WTC11 (cell line): ENCODE measurements around the gene KPNB1. TPM values are rescaled to one million over a fixed set of nuclear protein-coding genes. Genes with fewer than 3 reads are reported as not detected.

Experiments used
- ATAC-seq: fragments of 200-7000 bp; cut with Tn5 transposase; 2 replicates; pipeline ENCODE4 v1.10.0; 2021; ENCODE audit warnings: mild to moderate bottlenecking, moderate library complexity
- CTCF ChIA-PET: fragments of 300-600 bp; sonication (Branson Sonifier 250); formaldehyde crosslinking; loops from one replicate; lab custom pipeline; 2021; ENCODE audit warnings: antibody characterized with exemption; lab: Charles Lee
- POLR2A ChIA-PET: fragments of 350-600 bp; sonication (Branson Sonifier 250); formaldehyde crosslinking; loops from one replicate; lab custom pipeline; 2021; ENCODE audit warnings: antibody characterized with exemption; lab: Charles Lee
- DNase-seq: peaks from one replicate; pipeline ENCODE4 v3.0.0; 2021; ENCODE audit warnings: low spot score
- H3K27ac Mint-ChIP-seq: 2 replicates; pipeline ENCODE4 v1.8.0; 2021; ENCODE audit warnings: mixed read lengths
- H3K27me3 Mint-ChIP-seq: 2 replicates; pipeline ENCODE4 v1.8.0; 2021; ENCODE audit warnings: low read depth, mild to moderate bottlenecking, moderate library complexity, mixed read lengths
- H3K36me3 Mint-ChIP-seq: 2 replicates; pipeline ENCODE4 v1.8.0; 2021; ENCODE audit warnings: mixed read lengths
- H3K4me1 Mint-ChIP-seq: 2 replicates; pipeline ENCODE4 v1.8.0; 2022; ENCODE audit warnings: mixed read lengths
- H3K4me3 Mint-ChIP-seq: 2 replicates; pipeline ENCODE4 v1.8.0; 2021; ENCODE audit warnings: mild to moderate bottlenecking, moderate library complexity, mixed read lengths
- H3K9me3 Mint-ChIP-seq: 2 replicates; pipeline ENCODE4 v1.8.0; 2021; ENCODE audit warnings: mixed read lengths
- AR ChIP-seq: fragments of 250-450 bp; sonication (Bioruptor Pico); IDR thresholded peaks from 2 replicates; pipeline ENCODE4 v1.9.0; 2021; ENCODE audit warnings: mild to moderate bottlenecking
- ATF1 ChIP-seq: sonication (generic); formaldehyde crosslinking; IDR thresholded peaks from 2 replicates; pipeline ENCODE4 v1.8.1; 2023; ENCODE audit warnings: mild to moderate bottlenecking, moderate library complexity, missing genetic modification reagents
- CTCF ChIP-seq: fragments of 200-600 bp; IDR thresholded peaks from 2 replicates; pipeline ENCODE4 v1.8.0; 2022; ENCODE audit warnings: antibody characterized with exemption
- EMX1 ChIP-seq: fragments of 250-450 bp; sonication (Bioruptor Pico); IDR thresholded peaks from 2 replicates; pipeline ENCODE4 v1.8.0; 2021; ENCODE audit warnings: mild to moderate bottlenecking
- ETV6 ChIP-seq: sonication (generic); formaldehyde crosslinking; IDR thresholded peaks from 2 replicates; pipeline ENCODE4 v1.8.1; 2022; ENCODE audit warnings: mild to moderate bottlenecking, missing genetic modification reagents
- HMGXB4 ChIP-seq: sonication (generic); formaldehyde crosslinking; IDR thresholded peaks from 2 replicates; pipeline ENCODE4 v1.8.1; 2023; ENCODE audit warnings: mild to moderate bottlenecking, moderate library complexity, missing genetic modification reagents
- JAZF1 ChIP-seq: fragments of 250-450 bp; sonication (Bioruptor Pico); IDR thresholded peaks from 2 replicates; pipeline ENCODE4 v1.9.0; 2021; ENCODE audit warnings: moderate library complexity, mild to moderate bottlenecking, inconsistent platforms
- MXD4 ChIP-seq: fragments of 250-450 bp; sonication (Bioruptor Pico); IDR thresholded peaks from 2 replicates; pipeline ENCODE4 v1.8.0; 2021; ENCODE audit warnings: mild to moderate bottlenecking, moderate library complexity, borderline replicate concordance
- OVOL2 ChIP-seq: fragments of 250-450 bp; sonication (Bioruptor Pico); IDR thresholded peaks from 2 replicates; pipeline ENCODE4 v1.9.0; 2021; ENCODE audit warnings: mild to moderate bottlenecking, borderline replicate concordance
- PRRX2 ChIP-seq: fragments of 250-450 bp; sonication (Bioruptor Pico); IDR thresholded peaks from 2 replicates; pipeline ENCODE4 v1.8.0; 2021; ENCODE audit warnings: mild to moderate bottlenecking
- RELA ChIP-seq: sonication (generic); formaldehyde crosslinking; IDR thresholded peaks from 2 replicates; pipeline ENCODE4 v1.8.1; 2022; ENCODE audit warnings: missing genetic modification reagents, mild to moderate bottlenecking, borderline replicate concordance
- RORB ChIP-seq: fragments of 250-450 bp; sonication (Bioruptor Pico); IDR thresholded peaks from 2 replicates; pipeline ENCODE4 v1.9.0; 2021; ENCODE audit warnings: mild to moderate bottlenecking
- TCF7 ChIP-seq: sonication (generic); formaldehyde crosslinking; IDR thresholded peaks from 2 replicates; pipeline ENCODE4 v1.8.0; 2022; ENCODE audit warnings: mild to moderate bottlenecking, low read depth, missing genetic modification reagents, moderate library complexity
- TEAD4 ChIP-seq: sonication (generic); formaldehyde crosslinking; IDR thresholded peaks from 2 replicates; pipeline ENCODE4 v1.8.0; 2022; ENCODE audit warnings: mild to moderate bottlenecking, missing genetic modification reagents
- USF1 ChIP-seq: sonication (generic); formaldehyde crosslinking; IDR thresholded peaks from 2 replicates; pipeline ENCODE4 v1.8.0; 2022; ENCODE audit warnings: mild to moderate bottlenecking, missing genetic modification reagents
- ZNF121 ChIP-seq: sonication (generic); formaldehyde crosslinking; IDR thresholded peaks from 2 replicates; pipeline ENCODE4 v1.8.0; 2023; ENCODE audit warnings: missing genetic modification reagents
- ZNF232 ChIP-seq: sonication (generic); formaldehyde crosslinking; IDR thresholded peaks from 2 replicates; pipeline ENCODE4 v1.8.0; 2022; ENCODE audit warnings: mild to moderate bottlenecking, missing genetic modification reagents
- ZNF263 ChIP-seq: sonication (generic); formaldehyde crosslinking; IDR thresholded peaks from 2 replicates; pipeline ENCODE4 v1.8.1; 2022; ENCODE audit warnings: low read depth, mild to moderate bottlenecking, moderate library complexity, missing genetic modification reagents
- ZNF532 ChIP-seq: fragments of 250-450 bp; sonication (Bioruptor Pico); IDR thresholded peaks from 2 replicates; pipeline ENCODE4 v1.9.0; 2021; ENCODE audit warnings: mild to moderate bottlenecking, borderline replicate concordance
- total RNA-seq: library from RNA; stranded (reverse); gene quantifications from 3 replicates; pipeline ENCODE4 v1.2.3, GENCODE V29; 2021
- TF ChIP-seq, protein P1 (sequence below): sonication (generic); formaldehyde crosslinking; conservative IDR thresholded peaks from 2 replicates; pipeline ENCODE4 v1.8.1; 2022; ENCODE audit warnings: mild to moderate bottlenecking, missing genetic modification reagents
- TF ChIP-seq, protein P2 (sequence below): sonication (generic); formaldehyde crosslinking; IDR thresholded peaks from 2 replicates; pipeline ENCODE4 v1.8.0; 2023; ENCODE audit warnings: missing genetic modification reagents
- TF ChIP-seq, protein P3 (sequence below): fragments of 250-450 bp; sonication (Bioruptor Pico); IDR thresholded peaks from 2 replicates; pipeline ENCODE4 v1.9.0; 2021; ENCODE audit warnings: mild to moderate bottlenecking
- TF ChIP-seq, protein P4 (sequence below): sonication (generic); formaldehyde crosslinking; IDR thresholded peaks from 2 replicates; pipeline ENCODE4 v1.8.1; 2023; ENCODE audit warnings: mild to moderate bottlenecking, missing genetic modification reagents, moderate library complexity

The KPNB1 gene
- total RNA-seq, 1 experiment from 2014 or later, result 506 TPM

DNA sequence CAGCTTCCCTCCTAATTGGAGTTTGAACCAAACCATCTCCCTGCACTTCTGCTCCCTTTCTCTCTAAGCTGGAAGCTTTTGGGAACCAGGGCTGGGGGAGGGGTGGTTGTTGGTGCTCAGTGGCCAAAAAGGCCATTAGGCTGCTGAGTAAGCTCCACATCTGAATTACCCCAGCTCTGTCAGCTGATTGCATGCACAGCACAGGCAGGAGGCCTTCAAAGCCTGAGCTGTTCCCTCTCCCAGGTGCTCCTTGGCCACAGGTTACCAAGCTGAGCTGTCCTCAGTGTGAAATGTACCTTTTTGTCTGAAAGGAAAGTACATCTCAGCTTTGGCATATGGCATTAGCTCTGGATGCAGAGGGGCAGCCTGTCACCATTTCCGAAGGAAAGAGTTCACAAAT lies 38.0 kb downstream of the KPNB1 start:
- H3K27me3 Mint-ChIP-seq, result no peaks in the 10 kb centered on the region
- no peak overlapping the region for H3K4me3 Mint-ChIP-seq
- CTCF ChIA-PET, result interaction anchor here (1.0 to 1.7 kb wide), 14 partner anchors 9 to 160 kb away, joined by 3 to 11 read pairs (median 6); partner anchors contain the start of gene TBX21
- H3K9me3 Mint-ChIP-seq, result no peaks in the 10 kb centered on the region
- TF ChIP-seq, protein P1, sequence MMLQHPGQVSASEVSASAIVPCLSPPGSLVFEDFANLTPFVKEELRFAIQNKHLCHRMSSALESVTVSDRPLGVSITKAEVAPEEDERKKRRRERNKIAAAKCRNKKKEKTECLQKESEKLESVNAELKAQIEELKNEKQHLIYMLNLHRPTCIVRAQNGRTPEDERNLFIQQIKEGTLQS (CRISPR knock-in tag), result no peak
- TF ChIP-seq CTCF (no peak), MXD4 (CRISPR knock-in tag) (no peak), ATF1 (no peak), ZNF263 (CRISPR knock-in tag) (no peak), ZNF232 (no peak), OVOL2 (CRISPR knock-in tag) (no peak), RORB (CRISPR knock-in tag) (no peak), TEAD4 (CRISPR knock-in tag) (no peak), USF1 (CRISPR knock-in tag) (peak; percentile 43; the same call in 1 of the 2 replicates), JAZF1 (CRISPR knock-in tag) (no peak), ZNF121 (CRISPR knock-in tag) (0 out of 2 replicates have a peak, but pooled peaks have one; percentile 41), PRRX2 (peak; percentile 48; the same call in 1 of the 2 replicates)
- TF ChIP-seq, protein P2, sequence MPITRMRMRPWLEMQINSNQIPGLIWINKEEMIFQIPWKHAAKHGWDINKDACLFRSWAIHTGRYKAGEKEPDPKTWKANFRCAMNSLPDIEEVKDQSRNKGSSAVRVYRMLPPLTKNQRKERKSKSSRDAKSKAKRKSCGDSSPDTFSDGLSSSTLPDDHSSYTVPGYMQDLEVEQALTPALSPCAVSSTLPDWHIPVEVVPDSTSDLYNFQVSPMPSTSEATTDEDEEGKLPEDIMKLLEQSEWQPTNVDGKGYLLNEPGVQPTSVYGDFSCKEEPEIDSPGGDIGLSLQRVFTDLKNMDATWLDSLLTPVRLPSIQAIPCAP, result no peak
- TF ChIP-seq, protein P3, sequence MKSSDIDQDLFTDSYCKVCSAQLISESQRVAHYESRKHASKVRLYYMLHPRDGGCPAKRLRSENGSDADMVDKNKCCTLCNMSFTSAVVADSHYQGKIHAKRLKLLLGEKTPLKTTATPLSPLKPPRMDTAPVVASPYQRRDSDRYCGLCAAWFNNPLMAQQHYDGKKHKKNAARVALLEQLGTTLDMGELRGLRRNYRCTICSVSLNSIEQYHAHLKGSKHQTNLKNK (CRISPR knock-in tag), result no peak
- TF ChIP-seq, all 79 proteins: peak for 3
- peak; percentile 71 for ATAC-seq
- Mint-ChIP-seq H3K4me1 (peaks cover 46% of the 10 kb centered on the region), H3K27ac (peak overlapping the region; percentile 82), H3K36me3 (peaks cover 14% of the 10 kb centered on the region)
- DNase-seq, result peak; percentile 42
- POLR2A ChIA-PET, result interaction anchor here (0.7 to 1.1 kb wide), 4 partner anchors 9 to 37 kb away, joined by 3 to 7 read pairs (median 4); partner anchors contain the start of gene KPNB1

- no peaks in the 10 kb centered on the region for H3K9me3 Mint-ChIP-seq
- H3K27ac Mint-ChIP-seq, result no peak overlapping the region
- CTCF ChIA-PET, result no interaction called here
- POLR2A ChIA-PET, result no interaction called here
- H3K4me3 Mint-ChIP-seq, result no peak overlapping the region
- no peaks in the 10 kb centered on the region for H3K27me3 Mint-ChIP-seq
- DNase-seq (no peak), ATAC-seq (no peak)
- H3K4me1 Mint-ChIP-seq, result peaks cover 54% of the 10 kb centered on the region
- no peaks in the 10 kb centered on the region; the same call in 1 of the 2 replicates for H3K36me3 Mint-ChIP-seq
- TF ChIP-seq ZNF532 (CRISPR knock-in tag), result no peak
- TF ChIP-seq ETV6, result no peak
- TF ChIP-seq ZNF121 (CRISPR knock-in tag), result no peak
- TF ChIP-seq RELA (CRISPR knock-in tag), result no peak
- TF ChIP-seq HMGXB4, result no peak
- TF ChIP-seq, protein P4, sequence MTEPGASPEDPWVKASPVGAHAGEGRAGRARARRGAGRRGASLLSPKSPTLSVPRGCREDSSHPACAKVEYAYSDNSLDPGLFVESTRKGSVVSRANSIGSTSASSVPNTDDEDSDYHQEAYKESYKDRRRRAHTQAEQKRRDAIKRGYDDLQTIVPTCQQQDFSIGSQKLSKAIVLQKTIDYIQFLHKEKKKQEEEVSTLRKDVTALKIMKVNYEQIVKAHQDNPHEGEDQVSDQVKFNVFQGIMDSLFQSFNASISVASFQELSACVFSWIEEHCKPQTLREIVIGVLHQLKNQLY (CRISPR knock-in tag), result no peak
- TF ChIP-seq TCF7 (CRISPR knock-in tag), result no peak
- TF ChIP-seq EMX1 (CRISPR knock-in tag), result no peak
- no peak for TF ChIP-seq AR
Measured at GRCh38 chr17:47690121-47690520, 40.4 kb downstream of the KPNB1 start.
